ENCODE results near the gene METAP1D.
A peak's percentile ranks its signal among the peaks of the same experiment; 100 is the strongest.

The METAP1D gene

GRCh38 chr2:172085460-172086159 is 85.9 kb downstream of the METAP1D start, which contains the start of gene DLX1:
TSS of gene DLX1 (plus strand) at chr2:172085507. CDS start at chr2:172085678, 171 bp downstream.
- peak within 1 kb of the TSS; percentile 44 for H3K4me2 ChIP-seq (ENCODE audit: low read length)
- H3K9me3 ChIP-seq (ENCODE audit: control insufficient read depth, low read length) = no peaks in the 10 kb centered on the region
- H3K36me3 ChIP-seq (ENCODE audit: control insufficient read depth, insufficient read depth, low read length) = no peaks in the 10 kb centered on the region
- peaks cover 34% of the 10 kb centered on the region for H3K27me3 ChIP-seq (ENCODE audit: control insufficient read depth, insufficient read depth, low read length)
- H2AFZ ChIP-seq = peak within 1 kb of the TSS; percentile 30
- TF ChIP-seq CTCF (IDR thresholded peaks at IDR 0.05) = no peak
- H3K27ac ChIP-seq = no peak within 1 kb of the TSS
- H3K4me3 ChIP-seq (ENCODE audit: low read depth, low read length) = no peak within 1 kb of the TSS
- H3K79me2 ChIP-seq = no peaks in the 10 kb centered on the region
- H3K9ac ChIP-seq = no peak within 1 kb of the TSS
- H3K4me1 ChIP-seq = no peaks in the 10 kb centered on the region

- TF ChIP-seq CTCF (IDR thresholded peaks at IDR 0.05) = no peak
- Histone ChIP-seq H3K4me1 (no peaks in the 10 kb centered on the region), H3K79me2 (no peaks in the 10 kb centered on the region), H3K4me3 (ENCODE audit: low read depth, low read length) (no peak overlapping the region), H3K27me3 (ENCODE audit: control insufficient read depth, insufficient read depth, low read length) (peaks cover 29% of the 10 kb centered on the region), H3K27ac (no peak overlapping the region), H3K9me3 (ENCODE audit: control insufficient read depth, low read length) (no peaks in the 10 kb centered on the region), H3K9ac (no peak overlapping the region), H3K36me3 (ENCODE audit: control insufficient read depth, insufficient read depth, low read length) (no peaks in the 10 kb centered on the region), H2AFZ (no peak overlapping the region), H3K4me2 (ENCODE audit: low read length) (no peak overlapping the region)
Measured at GRCh38 chr2:172086241-172087206, 86.8 kb downstream of the METAP1D start.

- H3K4me1 ChIP-seq = no peaks in the 10 kb centered on the region
Measured at GRCh38 chr2:172087207-172087779, 87.5 kb downstream of the METAP1D start.

GRCh38 chr2:172087780-172088244 is 88.1 kb downstream of the METAP1D start:
- no peak for TF ChIP-seq CTCF (IDR thresholded peaks at IDR 0.05)
- H3K9ac ChIP-seq = no peak overlapping the region
- H3K4me2 ChIP-seq (ENCODE audit: low read length) = no peak overlapping the region
- no peak overlapping the region for H2AFZ ChIP-seq
- H3K36me3 ChIP-seq (ENCODE audit: control insufficient read depth, insufficient read depth, low read length) = no peaks in the 10 kb centered on the region
- no peaks in the 10 kb centered on the region for H3K4me1 ChIP-seq
- no peaks in the 10 kb centered on the region for H3K9me3 ChIP-seq (ENCODE audit: control insufficient read depth, low read length)
- no peaks in the 10 kb centered on the region for H3K79me2 ChIP-seq
- H3K27me3 ChIP-seq (ENCODE audit: control insufficient read depth, insufficient read depth, low read length) = peaks cover 24% of the 10 kb centered on the region
- no peak overlapping the region for H3K27ac ChIP-seq
- H3K4me3 ChIP-seq (ENCODE audit: low read depth, low read length) = no peak overlapping the region

More at GRCh38 chr2:172087207-172087779, 87.5 kb downstream of the METAP1D start:
- no peak overlapping the region for H3K4me3 ChIP-seq (ENCODE audit: low read depth, low read length)
- H3K79me2 ChIP-seq = no peaks in the 10 kb centered on the region
- TF ChIP-seq CTCF (IDR thresholded peaks at IDR 0.05) = no peak
- no peaks in the 10 kb centered on the region for H3K36me3 ChIP-seq (ENCODE audit: control insufficient read depth, insufficient read depth, low read length)
- peaks cover 26% of the 10 kb centered on the region for H3K27me3 ChIP-seq (ENCODE audit: control insufficient read depth, insufficient read depth, low read length)
- H3K9ac ChIP-seq = no peak overlapping the region
- H2AFZ ChIP-seq = no peak overlapping the region
- H3K9me3 ChIP-seq (ENCODE audit: control insufficient read depth, low read length) = no peaks in the 10 kb centered on the region
- no peak overlapping the region for H3K27ac ChIP-seq
- H3K4me2 ChIP-seq (ENCODE audit: low read length) = no peak overlapping the region

All from parathyroid adenoma (tissue), 2 donors.